ENCODE results near the gene DNAH2. TPM values are rescaled to one million over a fixed set of nuclear protein-coding genes. Genes with fewer than 3 reads are reported as not detected.

The DNAH2 gene
- total and polyA plus RNA-seq, 2 of the 8 experiments (the other 6 are each of a cell fraction or from before 2014, with no cell fraction given), result 0.13 to 0.18 TPM

DNA sequence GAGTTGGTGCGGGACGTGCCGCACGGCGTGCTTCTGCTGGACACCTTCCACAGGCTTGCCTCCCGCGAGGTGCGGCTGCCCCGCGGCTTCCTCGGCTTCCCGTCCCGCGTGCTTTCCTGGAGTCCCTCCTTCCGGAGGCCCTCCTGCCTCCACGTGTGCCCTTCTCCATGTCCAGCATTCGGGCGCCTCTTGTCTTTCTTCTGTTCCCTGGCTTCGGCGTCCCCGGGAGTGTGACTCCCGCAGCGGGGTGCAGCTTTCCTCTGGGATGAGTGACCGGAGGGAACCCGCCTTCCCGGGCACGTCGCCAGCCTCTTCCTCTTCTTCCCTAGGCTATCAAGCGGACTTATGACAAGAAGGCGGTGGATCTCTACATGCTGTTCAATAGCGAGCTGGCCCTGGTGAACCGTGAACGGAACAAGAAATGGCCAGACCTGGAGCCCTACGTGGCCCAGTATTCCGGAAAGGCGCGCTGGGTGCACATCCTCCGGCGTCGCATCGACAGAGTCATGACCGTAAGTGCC is 23.0 kb downstream of the DNAH2 start:
- Histone ChIP-seq H4K8ac (ENCODE audit: extremely low read depth, insufficient read depth, low read length) (peak overlapping the region; percentile 77), H3K4me2 (ENCODE audit: insufficient read depth in 1 of 2, low read depth in 2 of 2, low read length in 2 of 2) (no peak overlapping the region), H4K20me1 (replicated peaks in 1 of 2; ENCODE audit: control insufficient read depth in 1 of 2, insufficient read depth in 2 of 2, low read length in 2 of 2) (no peaks in the 10 kb centered on the region), H3K4me3 (ENCODE audit: extremely low read depth in 1 of 4, insufficient read depth in 2 of 4, low read depth in 3 of 4, low read length in 4 of 4) (no peak overlapping the region), H4K5ac (ENCODE audit: insufficient read length, low read depth, low read length) (no peak overlapping the region), H3K9me3 (ENCODE audit: insufficient read depth in 2 of 2, low read depth in 1 of 2, low read length in 1 of 2) (no peaks in the 10 kb centered on the region), H3K79me2 (ENCODE audit: control insufficient read depth in 1 of 2, insufficient read depth in 2 of 2, low read length in 2 of 2) (no peaks in the 10 kb centered on the region), H2BK5ac (ENCODE audit: low read depth, low read length) (no peak overlapping the region), H3K14ac (ENCODE audit: insufficient read length) (no peak overlapping the region), H2BK20ac (ENCODE audit: low read length) (no peak overlapping the region), H3K23ac (ENCODE audit: insufficient read length) (no peak overlapping the region), H3K4me1 (replicated peaks in 1 of 4; ENCODE audit: control insufficient read depth in 3 of 4, insufficient read depth in 4 of 4, low read length in 3 of 4) (no peaks in the 10 kb centered on the region), H3K56ac (replicated peaks; ENCODE audit: insufficient read length, low read depth, low read length) (no peak overlapping the region), H4K91ac (replicated peaks; ENCODE audit: insufficient read length, low read length) (no peak overlapping the region), H3K23me2 (ENCODE audit: low read depth, low read length) (no peaks in the 10 kb centered on the region; the same call in 1 of the 2 replicates), H3K27me3 (replicated peaks in 1 of 4; ENCODE audit: control insufficient read depth in 3 of 4, extremely low read depth in 1 of 4, insufficient read depth in 3 of 4, low read length in 3 of 4) (peaks cover 0 to 3% (median under 1%) of the 10 kb centered on the region in 4 experiments; a peak in 3 of 7 replicates), H2BK12ac (ENCODE audit: low read depth, low read length) (no peak overlapping the region), H3K36me3 (ENCODE audit: control insufficient read depth in 2 of 4, insufficient read depth in 4 of 4, low read length in 3 of 4) (no peaks in the 10 kb centered on the region), H2AK5ac (ENCODE audit: low read depth, low read length) (no peak overlapping the region), H3K79me1 (ENCODE audit: low read depth, low read length) (no peaks in the 10 kb centered on the region), H3K27ac (ENCODE audit: low read depth, low read length) (no peak overlapping the region), H3K9ac (replicated peaks in 1 of 4; ENCODE audit: extremely low read depth in 1 of 4, low read depth in 3 of 4, low read length in 3 of 4) (no peak overlapping the region), H3K4ac (replicated peaks; ENCODE audit: insufficient read length, low read depth, low read length) (no peak overlapping the region), H2AFZ (ENCODE audit: low read length) (no peak overlapping the region), H2BK120ac (replicated peaks; ENCODE audit: low read depth, low read length) (no peak overlapping the region), H3K18ac (ENCODE audit: extremely low read depth, low read length) (no peak overlapping the region), H2BK15ac (ENCODE audit: low read length) (no peak overlapping the region)
- FAIRE-seq, result no peak
- TF ChIP-seq SIX5 (IDR thresholded peaks at IDR 0.05; ENCODE audit: low read depth, low read length), result no peak
- TF ChIP-seq GTF2F1 (IDR thresholded peaks at IDR 0.05; ENCODE audit: borderline replicate concordance, low read depth, low read length), result no peak
- no peak for TF ChIP-seq RNF2 (IDR thresholded peaks at IDR 0.05; ENCODE audit: borderline replicate concordance, low read depth, low read length, missing control alignments, poor library complexity, severe bottlenecking)
- TF ChIP-seq TAF1 (IDR thresholded peaks at IDR 0.05; ENCODE audit: low read depth, low read length), result no peak
- WGBS, 2 experiments (ENCODE audit: extremely low coverage in 1 of 2, insufficient coverage in 1 of 2, insufficient read length in 1 of 2, insufficient replicate concordance in 2 of 2, low coverage in 1 of 2, low lambda C conversion rate in 2 of 2, missing lambda C conversion rate in 1 of 2), result 93% methylated on average over 39 of the region's 42 CpGs; no CpG with 5 or more reads in 1 of the 2 experiments
- DNase-seq (ENCODE audit: low read depth in 1 of 2, low spot score in 2 of 2), result no peak
- CTCF ChIA-PET (ENCODE audit: partially characterized antibody), result interaction anchor here (1.0 kb wide), 1 partner anchor 302 kb away, joined by 3 read pairs; no protein-coding TSS in a partner anchor
- POLR2A ChIA-PET (ENCODE audit: partially characterized antibody), result interaction anchor here (0.5 kb wide), 1 partner anchor 138 kb away, joined by 3 read pairs; no protein-coding TSS in a partner anchor
